Pancreas (tissue), 10 donors: ENCODE data around the gene AKAP1. TPM values are rescaled to one million over a fixed set of nuclear protein-coding genes. Genes with fewer than 3 reads are reported as not detected.

Source experiments
- ATAC-seq, 4 donors: fragments of 200-7000 bp; cut with Tn5 transposase; one replicate each; pipeline versions ENCODE4 v1.8.0 to v1.9.1; 2020; ENCODE audit warnings: mild to moderate bottlenecking in 4 of 4, moderate library complexity in 4 of 4
- DNase-seq, 6 donors: peaks; one replicate each; pipeline ENCODE4 v3.0.0-alpha.2; 2020
- FAIRE-seq: peaks from 2 replicates; lab custom pipeline; 2012; peaks lifted over from hg19 to GRCh38; lab: Jason Lieb, UNC
- H3K27ac ChIP-seq, 4 donors: fragments of 200-600 bp; sonication (generic); 1 replicate in 3 of 4; 2 replicates in 1 of 4; pipeline versions ENCODE4 v1.5.0 to v1.8.0; 2020
- H3K27me3 ChIP-seq, 4 donors: fragments of 200-600 bp; one replicate each; pipeline ENCODE4 v1.8.0; 2021
- H3K36me3 ChIP-seq, 3 donors: fragments of 200-600 bp; sonication (generic) in 1 of 3; one replicate each; pipeline versions ENCODE4 v1.5.0 to v1.8.0; 2020 to 2021
- H3K4me1 ChIP-seq, 3 donors: fragments of 200-600 bp; one replicate each; pipeline ENCODE4 v1.8.0; 2021
- H3K4me3 ChIP-seq, 4 donors: fragments of 200-600 bp; sonication (generic) in 2 of 4; one replicate each; pipeline versions ENCODE4 v1.5.0 to v1.8.0; 2020 to 2021
- H3K9me3 ChIP-seq, 4 donors: fragments of 200-600 bp; one replicate each; pipeline ENCODE4 v1.8.0; 2021
- CTCF ChIP-seq, 4 donors: fragments of 200-600 bp; sonication (generic) in 3 of 4; IDR thresholded peaks; one replicate each; pipeline versions ENCODE4 v1.5.0 to v1.8.0; 2021; ENCODE audit warnings: antibody characterized with exemption in 4 of 4
- WGBS, 2 donors: extraction: QIAGEN DNeasy Blood & Tissue Kit; methylation state at CpG; one replicate each; pipeline ENCODE4 v1.1.7; 2013; 5-methylcytosine and 5-hydroxymethylcytosine counted together
- intact Hi-C, 3 donors: fragments of 100-400 bp; cut with DNase I; formaldehyde crosslinking; loops; one replicate each; pipeline versions ENCODE4 v1.11.1 to v1.14.2; 2022
- polyA plus RNA-seq, 2 donors: library from polyadenylated mRNA; stranded (reverse); fragments of 200-250 nt; gene quantifications; one replicate each; pipeline ENCODE4 v1.2.3, GENCODE V29; 2013
- total RNA-seq, 6 donors: library from RNA; stranded (reverse); fragmentation: NEBNext Ultra II Directional in 4 of 6; extraction: Animal tissue kit (Norgen Biotek cat#: 25700) in 4 of 6; gene quantifications; one replicate each; pipeline versions ENCODE4 v1.2.1 to v1.2.4, GENCODE V29; 2021 to 2023
- donor health status: healthy with polysubstance abuse.
- donor health status: DM: no; HTN: no; CAD: no; lungs with moderate emphysema.
- donor health status: DM: no; HTN: no; CAD: no.
- donor health status: control.
- donor health status: control.
- donor health status: Bipolar disorder and iron deficiency.
- donor health status: DM: yes; HTN: yes; CAD: no.
- donor health status: DM: no; HTN: no; CAD: no.
- donor health status: DM: no; HTN: no; CAD: no.
- donor health status: DM: yes; HTN: yes; CAD: no.

The AKAP1 gene
- total and polyA plus RNA-seq, 8 donors = 9.8 to 23.8 (median 15.3) TPM

GRCh38 chr17:57170866-57171265, 85.8 kb downstream of the AKAP1 start:
- Histone ChIP-seq H3K36me3 (no peaks in the 10 kb centered on the region), H3K4me1 (no peaks in the 10 kb centered on the region), H3K27me3 (no peaks in the 10 kb centered on the region), H3K9me3 (no peaks in the 10 kb centered on the region), H3K27ac (no peak overlapping the region), H3K4me3 (no peak overlapping the region)
- intact Hi-C loops = no loop called here
- no peak for ATAC-seq
- no peak for FAIRE-seq
- WGBS, 2 donors = 45 to 49% methylated on average over 4 of the region's 4 CpGs
- DNase-seq = no peak
- TF ChIP-seq CTCF (IDR thresholded peaks at IDR 0.05) = no peak

Other genes starting within 250 kb of the AKAP1 start
- gene TRIM25, start 171.2 kb upstream of the AKAP1 start, total RNA-seq = 10 to 100 TPM; 19.8 to 39.4 (median 21.7) TPM
- gene TRIM25, start 171.2 kb upstream of the AKAP1 start, polyA plus RNA-seq = 10 to 100 TPM; 12.2 to 17.3 TPM
- 1 to 10 TPM; 3.6 to 8.3 (median 6.3) TPM for gene COIL, start 124.2 kb upstream of the AKAP1 start, total RNA-seq
- gene COIL, start 124.2 kb upstream of the AKAP1 start, polyA plus RNA-seq = 1 to 10 TPM; 4.4 to 8.6 TPM
- gene SCPEP1, start 107.1 kb upstream of the AKAP1 start, total RNA-seq = 10 to 100 TPM in 3 of 6 donors, 1 to 10 TPM in 3; 6.6 to 37.2 (median 10.9) TPM
- 10 to 100 TPM; 21.9 to 35.8 TPM for gene SCPEP1, start 107.1 kb upstream of the AKAP1 start, polyA plus RNA-seq
- gene MSI2, start 171.3 kb downstream of the AKAP1 start, total RNA-seq = 10 to 100 TPM; 25.3 to 48.9 (median 33.8) TPM
- gene MSI2, start 171.3 kb downstream of the AKAP1 start, polyA plus RNA-seq = 10 to 100 TPM; 10.4 to 18.7 TPM